ENCODE results near the gene BCORL1. TPM values are rescaled to one million over a fixed set of nuclear protein-coding genes. Genes with fewer than 3 reads are reported as not detected.

The BCORL1 gene
- total RNA-seq, 4 donors from 2014 or later: 3.8 to 13.8 (median 10.5) TPM

DNA sequence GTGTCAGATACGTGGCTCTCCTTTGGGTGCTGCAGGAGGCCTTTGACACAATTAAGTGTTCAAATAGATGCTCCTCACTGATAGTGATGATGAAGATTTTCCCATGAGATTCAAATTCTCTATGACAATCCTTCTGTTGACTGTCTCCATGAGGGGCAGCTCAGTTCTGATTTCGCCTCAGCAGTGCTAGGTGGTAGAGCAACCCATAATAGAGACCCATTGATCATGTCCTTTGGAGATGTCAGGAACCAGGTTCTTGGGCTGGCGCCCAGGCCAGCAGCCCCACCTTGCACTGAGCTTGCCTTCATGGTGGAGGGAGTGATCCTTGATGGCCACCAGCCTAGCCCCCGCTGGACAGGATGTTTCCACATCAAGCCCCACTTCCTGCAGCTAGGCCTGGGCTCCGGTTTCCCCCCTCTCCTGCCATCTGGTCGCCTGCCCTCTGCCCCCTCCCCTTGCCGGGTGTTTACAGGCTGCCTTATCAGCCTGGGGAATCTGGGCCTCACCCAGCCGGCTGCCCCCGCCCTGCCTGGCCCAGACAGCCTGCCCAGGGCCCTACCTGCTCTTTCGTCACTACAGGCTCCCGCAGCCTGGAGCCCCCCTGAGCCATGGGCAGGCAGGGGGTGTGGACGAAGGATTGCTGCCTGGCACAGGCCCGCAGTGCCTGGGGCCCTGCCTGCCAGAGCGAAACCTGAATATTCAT is 115.2 kb downstream of the BCORL1 start:
- Histone ChIP-seq H3K4me3 (no peak overlapping the region), H3K27ac (replicated peaks in 1 of 4) (peak overlapping the region in 2 of 4 donors; percentile 11 to 30), H3K36me3 (no peaks in the 10 kb centered on the region), H3K9me3 (no peaks in the 10 kb centered on the region), H3K27me3 (no peaks in the 10 kb centered on the region), H3K4me1 (peaks cover 15 to 25% (median 21%) of the 10 kb centered on the region in 4 donors)
- DNase-seq (ENCODE audit: extremely low spot score): no peak
- TF ChIP-seq POLR2AphosphoS5 (IDR thresholded peaks at IDR 0.05): no peak
- TF ChIP-seq EP300 (IDR thresholded peaks at IDR 0.05): no peak
- no peak for TF ChIP-seq POLR2A (IDR thresholded peaks at IDR 0.05; ENCODE audit: low read depth)
- TF ChIP-seq, protein P1, sequence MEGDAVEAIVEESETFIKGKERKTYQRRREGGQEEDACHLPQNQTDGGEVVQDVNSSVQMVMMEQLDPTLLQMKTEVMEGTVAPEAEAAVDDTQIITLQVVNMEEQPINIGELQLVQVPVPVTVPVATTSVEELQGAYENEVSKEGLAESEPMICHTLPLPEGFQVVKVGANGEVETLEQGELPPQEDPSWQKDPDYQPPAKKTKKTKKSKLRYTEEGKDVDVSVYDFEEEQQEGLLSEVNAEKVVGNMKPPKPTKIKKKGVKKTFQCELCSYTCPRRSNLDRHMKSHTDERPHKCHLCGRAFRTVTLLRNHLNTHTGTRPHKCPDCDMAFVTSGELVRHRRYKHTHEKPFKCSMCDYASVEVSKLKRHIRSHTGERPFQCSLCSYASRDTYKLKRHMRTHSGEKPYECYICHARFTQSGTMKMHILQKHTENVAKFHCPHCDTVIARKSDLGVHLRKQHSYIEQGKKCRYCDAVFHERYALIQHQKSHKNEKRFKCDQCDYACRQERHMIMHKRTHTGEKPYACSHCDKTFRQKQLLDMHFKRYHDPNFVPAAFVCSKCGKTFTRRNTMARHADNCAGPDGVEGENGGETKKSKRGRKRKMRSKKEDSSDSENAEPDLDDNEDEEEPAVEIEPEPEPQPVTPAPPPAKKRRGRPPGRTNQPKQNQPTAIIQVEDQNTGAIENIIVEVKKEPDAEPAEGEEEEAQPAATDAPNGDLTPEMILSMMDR (IDR thresholded peaks at IDR 0.05): no peak
- intact Hi-C loops (cut with DNase I): no loop called here
- 67% methylated on average over 8 of the region's 14 CpGs for WGBS

DNA sequence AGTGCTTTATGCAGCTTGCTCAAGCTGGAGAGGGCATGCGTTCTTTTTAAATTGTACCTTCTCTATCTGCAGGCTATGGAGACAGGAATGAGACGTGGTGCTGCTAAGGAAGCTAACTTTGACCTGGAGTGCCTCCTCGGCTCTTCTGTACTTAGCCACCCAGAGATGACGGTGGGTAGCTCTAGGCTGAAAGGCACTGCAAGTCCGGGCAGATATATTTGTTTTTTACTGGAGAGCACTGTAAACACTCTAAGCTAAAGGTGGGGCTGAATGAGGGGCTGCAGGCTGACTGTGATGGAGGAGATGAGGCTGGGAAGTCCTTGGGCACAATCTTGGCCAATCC is 115.7 kb downstream of the BCORL1 start:
- Histone ChIP-seq H3K36me3 (no peaks in the 10 kb centered on the region), H3K4me1 (peaks cover 15 to 25% (median 21%) of the 10 kb centered on the region in 4 donors), H3K9me3 (no peaks in the 10 kb centered on the region), H3K27me3 (no peaks in the 10 kb centered on the region), H3K27ac (replicated peaks in 1 of 4) (peak overlapping the region in 2 of 4 donors; percentile 11 to 30), H3K4me3 (no peak overlapping the region)
- DNase-seq (ENCODE audit: extremely low spot score): no peak
- TF ChIP-seq POLR2AphosphoS5 (IDR thresholded peaks at IDR 0.05): no peak
- TF ChIP-seq POLR2A (IDR thresholded peaks at IDR 0.05; ENCODE audit: low read depth): no peak
- TF ChIP-seq EP300 (IDR thresholded peaks at IDR 0.05): no peak
- TF ChIP-seq, protein P1 (IDR thresholded peaks at IDR 0.05): no peak
- intact Hi-C loops (cut with DNase I): no loop called here
- WGBS: 53% methylated on average over 5 of the region's 5 CpGs

DNA sequence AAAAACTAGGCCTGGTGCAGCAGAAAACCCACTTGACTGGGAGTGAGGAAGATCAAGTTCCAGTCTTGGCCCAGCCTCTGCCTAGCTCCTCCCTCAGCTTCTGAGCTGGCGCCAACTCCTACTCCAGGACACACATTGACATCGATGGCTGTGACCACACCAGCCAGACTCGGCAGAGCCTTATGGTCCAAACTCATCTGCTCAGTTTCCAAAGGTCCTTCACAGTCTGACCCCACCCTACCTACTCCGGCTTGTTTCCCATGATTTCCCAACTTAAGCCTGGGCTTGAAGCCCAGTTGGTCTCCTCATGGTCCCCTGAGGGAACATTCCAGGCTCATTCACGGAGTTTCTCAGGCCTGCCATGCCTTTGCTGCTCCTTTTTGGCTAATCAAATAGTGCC is 117.7 kb downstream of the BCORL1 start:
- DNase-seq (ENCODE audit: extremely low spot score): no peak
- intact Hi-C loops (cut with DNase I): no loop called here
- Histone ChIP-seq H3K9me3 (no peaks in the 10 kb centered on the region), H3K4me1 (peaks cover 17 to 39% (median 24%) of the 10 kb centered on the region in 4 donors), H3K36me3 (no peaks in the 10 kb centered on the region), H3K27ac (replicated peaks in 1 of 4) (peak overlapping the region in 1 of 4 donors; percentile 48), H3K27me3 (no peaks in the 10 kb centered on the region), H3K4me3 (no peak overlapping the region)
- peak; percentile 34 to 36 for TF ChIP-seq POLR2AphosphoS5 (IDR thresholded peaks at IDR 0.05)
- no peak for TF ChIP-seq EP300 (IDR thresholded peaks at IDR 0.05)
- WGBS: 62% methylated on average over 5 of the region's 5 CpGs

DNA sequence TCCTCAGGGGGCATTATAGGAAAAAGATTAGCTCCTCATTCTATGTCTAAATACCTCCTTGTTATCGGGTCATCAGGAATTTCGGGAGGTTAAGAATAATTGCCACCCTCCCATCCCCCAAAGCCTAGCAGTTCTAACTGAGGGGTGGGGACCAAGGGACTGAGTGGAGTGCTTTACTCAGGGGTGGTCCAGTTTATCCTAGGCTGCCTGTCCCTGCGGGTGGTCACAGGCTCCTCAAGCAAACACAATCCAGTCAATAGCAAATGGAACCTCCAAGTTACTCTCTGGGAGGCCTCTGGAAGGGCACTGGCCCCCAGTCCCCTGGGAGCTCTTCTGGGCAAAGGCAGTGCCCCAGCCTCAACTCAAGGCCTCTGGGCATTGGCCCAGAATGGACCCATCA is 121.2 kb downstream of the BCORL1 start:
- no peak overlapping the region for H3K4me3 ChIP-seq
- H3K4me1 ChIP-seq: peaks cover 12 to 40% (median 27%) of the 10 kb centered on the region in 4 donors
- no peaks in the 10 kb centered on the region for H3K27me3 ChIP-seq
- DNase-seq (ENCODE audit: extremely low spot score): no peak
- 83% methylated on average over 2 of the region's 3 CpGs for WGBS
- H3K36me3 ChIP-seq: no peaks in the 10 kb centered on the region
- no peak overlapping the region for H3K27ac ChIP-seq (replicated peaks in 1 of 4)
- TF ChIP-seq EP300 (IDR thresholded peaks at IDR 0.05) (no peak), POLR2A (IDR thresholded peaks at IDR 0.05; ENCODE audit: low read depth) (no peak), POLR2AphosphoS5 (IDR thresholded peaks at IDR 0.05) (no peak)
- TF ChIP-seq, protein P1 (IDR thresholded peaks at IDR 0.05): no peak
- intact Hi-C loops (cut with DNase I): no loop called here
- no peaks in the 10 kb centered on the region for H3K9me3 ChIP-seq

DNA sequence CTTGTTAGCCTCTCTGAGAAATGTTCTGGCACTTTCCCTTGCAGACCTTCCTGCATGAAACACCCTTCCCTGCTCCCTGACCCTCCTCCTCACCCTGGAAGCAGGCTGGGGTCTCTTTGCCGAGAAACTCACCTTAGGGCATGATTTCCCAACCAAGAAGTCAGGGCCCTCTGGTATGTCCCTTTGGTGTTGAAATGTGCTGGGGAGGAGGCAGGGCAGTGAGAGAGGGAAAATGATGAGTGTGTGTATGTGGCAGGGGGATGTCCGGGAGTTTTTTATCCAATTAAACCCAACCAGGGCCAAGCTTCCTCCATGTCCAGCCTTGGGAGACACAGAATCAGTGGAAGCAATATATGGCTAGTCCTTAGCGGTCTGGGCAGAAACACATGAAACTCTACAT is 122.8 kb downstream of the BCORL1 start:
- H3K27ac ChIP-seq (replicated peaks in 1 of 4): peak overlapping the region in 1 of 4 donors; percentile 27
- H3K9me3 ChIP-seq: no peaks in the 10 kb centered on the region

More for the DNA sequence above, 122.8 kb downstream of the BCORL1 start:
- TF ChIP-seq POLR2AphosphoS5 (IDR thresholded peaks at IDR 0.05) (no peak), EP300 (IDR thresholded peaks at IDR 0.05) (no peak), POLR2A (IDR thresholded peaks at IDR 0.05; ENCODE audit: low read depth) (no peak)
- TF ChIP-seq, protein P1 (IDR thresholded peaks at IDR 0.05): no peak
- peaks cover 3 to 35% (median 24%) of the 10 kb centered on the region in 4 donors for H3K4me1 ChIP-seq
- WGBS: 77% methylated on average over 3 of the region's 3 CpGs
- H3K27me3 ChIP-seq: no peaks in the 10 kb centered on the region
- H3K36me3 ChIP-seq: no peaks in the 10 kb centered on the region
- intact Hi-C loops (cut with DNase I): no loop called here
- DNase-seq (ENCODE audit: extremely low spot score): no peak
- no peak overlapping the region for H3K4me3 ChIP-seq
